H1 (cell line): ENCODE measurements around the gene CBFA2T2.
"Not testable (repeated sequence)": the region's sequence is repeated elsewhere in the genome, so short reads cannot be mapped to it uniquely, and the experiment has no call there.

Source experiments
- CBX5 ChIP-seq: fragments of 300-800, 300-1000 bp; sonication (generic); IDR thresholded peaks from 2 replicates; pipeline ENCODE4 v1.7.1; 2016; ENCODE audit warnings: antibody characterized with exemption, low read length, low read depth
- CHD2 ChIP-seq: IDR thresholded peaks from 2 replicates; pipeline ENCODE4 v1.6.1; 2012; ENCODE audit warnings: low read length, improper control_type of control experiment
- CTCF ChIP-seq, 3 experiments: IDR thresholded peaks; 1 replicate in 2 of 3; 2 replicates in 1 of 3; pipeline versions ENCODE4 v1.5.1 to v1.6.1; 2011; ENCODE audit warnings: low read length in 3 of 3, mild to moderate bottlenecking in 3 of 3, inconsistent platforms in 2 of 3, low read depth in 1 of 3, moderate library complexity in 1 of 3; ENCODE audit not compliant: insufficient read depth in 1 of 3; ENCODE audit errors: control extremely low read depth in 1 of 3
- EZH2 ChIP-seq: fragments of 200-600 bp; sonication (generic); IDR thresholded peaks from 2 replicates; pipeline ENCODE4 v1.7.1; 2012; ENCODE audit warnings: low read depth, mild to moderate bottlenecking, moderate library complexity, low read length, inconsistent platforms; ENCODE audit not compliant: severe bottlenecking
- HDAC6 ChIP-seq: IDR thresholded peaks from one replicate; pipeline ENCODE4 v1.7.1; 2012; ENCODE audit warnings: low read depth, mild to moderate bottlenecking, inconsistent platforms, low read length, moderate library complexity
- JUND ChIP-seq: IDR thresholded peaks from 2 replicates; pipeline ENCODE4 v1.6.1; 2011; ENCODE audit warnings: mild to moderate bottlenecking, improper control_type of control experiment, low read length
- KDM1A ChIP-seq: fragments of 200-600, 300-600 bp; sonication (generic); IDR thresholded peaks from 2 replicates; pipeline ENCODE4 v1.7.1; 2016; ENCODE audit warnings: mild to moderate bottlenecking, low read length, borderline replicate concordance
- MAFK ChIP-seq: IDR thresholded peaks from 2 replicates; pipeline ENCODE4 v1.6.1; 2012; ENCODE audit warnings: low read depth, mild to moderate bottlenecking, improper control_type of control experiment, low read length
- PHF8 ChIP-seq: fragments of 200-600 bp; sonication (generic); conservative IDR thresholded peaks from 2 replicates; pipeline ENCODE4 v1.7.1; 2012; ENCODE audit warnings: low read depth, mild to moderate bottlenecking, inconsistent platforms, low read length, moderate library complexity
- SIX5 ChIP-seq: IDR thresholded peaks from 2 replicates; pipeline ENCODE4 v1.6.1; 2011; ENCODE audit warnings: mild to moderate bottlenecking, low read depth, low read length
- SP1 ChIP-seq: IDR thresholded peaks from 2 replicates; pipeline ENCODE4 v1.6.1; 2011; ENCODE audit warnings: low read depth, low read length
- SP4 ChIP-seq: IDR thresholded peaks from 2 replicates; pipeline ENCODE4 v1.6.1; 2012; ENCODE audit warnings: low read length, inconsistent platforms
- TAF1 ChIP-seq: IDR thresholded peaks from 2 replicates; pipeline ENCODE4 v1.6.1; 2011; ENCODE audit warnings: mild to moderate bottlenecking, low read depth, low read length

DNA sequence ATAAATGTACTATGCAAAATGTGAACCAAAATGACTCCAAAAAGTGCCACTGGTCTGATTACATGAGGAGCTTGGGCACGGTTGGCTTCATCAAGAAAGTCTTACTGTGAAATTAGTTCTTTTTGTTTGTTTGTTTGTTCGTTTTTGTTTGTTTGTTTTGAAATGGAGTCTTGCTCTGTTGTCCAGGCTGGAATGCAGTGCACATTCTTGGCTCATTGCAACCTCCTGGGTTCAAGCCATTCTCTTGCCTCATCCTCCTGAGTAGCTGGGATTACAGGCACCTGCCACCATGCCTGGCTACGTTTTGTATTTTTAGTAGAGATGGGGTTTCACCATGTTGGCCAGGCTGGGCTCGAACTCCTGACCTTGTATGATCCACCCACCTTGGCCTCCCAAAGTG lies 142.0 kb downstream of the CBFA2T2 start:
- not testable (repeated sequence) for TF ChIP-seq SIX5; PHF8; MAFK; CBX5; CHD2; SP4; CTCF (IDR thresholded peaks at IDR 0.05; ENCODE audit: control extremely low read depth in 1 of 3, insufficient read depth in 1 of 3, low read depth in 1 of 3, low read length in 3 of 3); JUND; EZH2; HDAC6; TAF1; KDM1A; SP1
